Thyroid gland (tissue), 4 donors: ENCODE data around the gene RGSL1. TPM values are rescaled to one million over a fixed set of nuclear protein-coding genes. Genes with fewer than 3 reads are reported as not detected.

Experiments used
- DNase-seq, 2 donors: peaks; one replicate each; pipeline ENCODE4 v3.0.0-alpha.2; 2019
- H3K27ac ChIP-seq, 3 donors: fragments of 200-600 bp; sonication (generic); 1 replicate in 2 of 3; 2 replicates in 1 of 3; pipeline ENCODE4 v1.5.1; 2016 to 2019; ENCODE audit warnings: mild to moderate bottlenecking in 1 of 3, moderate library complexity in 1 of 3
- H3K27me3 ChIP-seq: fragments of 200-600 bp; sonication (generic); one replicate; pipeline ENCODE4 v1.5.1; 2019
- H3K36me3 ChIP-seq, 2 donors: fragments of 200-600 bp; sonication (generic); one replicate each; pipeline ENCODE4 v1.5.1; 2016 to 2019
- H3K4me1 ChIP-seq, 2 donors: fragments of 200-600 bp; sonication (generic); one replicate each; pipeline ENCODE4 v1.5.1; 2017 to 2019
- H3K4me3 ChIP-seq, 3 donors: fragments of 200-600 bp; sonication (generic); replicated peaks in 1 of 3; 1 replicate in 2 of 3; 2 replicates in 1 of 3; pipeline ENCODE4 v1.5.1; 2016; ENCODE audit warnings: mild to moderate bottlenecking in 1 of 3
- H3K9me3 ChIP-seq: fragments of 200-600 bp; sonication (generic); one replicate; pipeline ENCODE4 v1.5.1; 2017
- POLR2A ChIP-seq, 2 donors: fragments of 450-650 bp; IDR thresholded peaks; one replicate each; pipeline ENCODE4 v1.6.1; 2017; ENCODE audit warnings: antibody characterized with exemption in 2 of 2, mild to moderate bottlenecking in 2 of 2, moderate library complexity in 1 of 2
- WGBS, 2 donors: methylation state at CpG; one replicate each; pipeline ENCODE4 v1.1.5; 2017; 5-methylcytosine and 5-hydroxymethylcytosine counted together
- intact Hi-C: fragments of 100-400 bp; cut with DNase I; formaldehyde crosslinking; loops from one replicate; pipeline ENCODE4 v1.15.1; 2023
- total RNA-seq, 4 donors: library from RNA; depleted of rRNA; stranded (reverse); fragments of >200 nt; gene quantifications; one replicate each; pipeline ENCODE4 v1.2.3, GENCODE V29; 2016
- TF ChIP-seq, protein P1 (sequence below), 6 experiments: fragments of 200-600 bp in 3 of 6; fragments of 450-650 bp in 3 of 6; sonication (generic) in 3 of 6; IDR thresholded peaks; one replicate each; pipeline ENCODE4 v1.5.1; 2016 to 2019; ENCODE audit warnings: antibody characterized with exemption in 6 of 6, mild to moderate bottlenecking in 2 of 6, inconsistent platforms in 1 of 6, moderate library complexity in 1 of 6

Gene RGSL1
- total RNA-seq, 4 donors from 2014 or later: 0.27 TPM; not detected in 3

DNA sequence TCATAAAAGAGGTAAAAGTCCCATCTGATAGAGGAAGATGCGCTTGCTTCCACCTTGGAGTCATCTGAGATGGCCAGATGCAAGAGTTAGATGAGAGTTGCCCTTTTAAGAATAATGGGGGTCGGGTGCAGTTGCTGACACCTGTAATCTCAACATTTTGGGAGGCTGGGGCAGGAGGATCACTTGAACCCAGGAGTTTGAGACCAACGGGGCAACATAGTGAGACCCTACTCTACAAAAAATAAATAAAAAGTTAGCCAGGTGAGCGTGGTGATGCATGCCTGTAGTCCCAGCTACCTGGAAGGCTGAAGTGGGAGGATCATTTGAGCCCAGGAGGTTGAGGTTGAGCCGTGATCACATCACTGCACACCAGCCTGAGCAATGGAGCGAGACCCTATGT lies 36.0 kb upstream of the RGSL1 start:
- H3K36me3 ChIP-seq: no peaks in the 10 kb centered on the region
- no peaks in the 10 kb centered on the region for H3K27me3 ChIP-seq
- 81 to 83% methylated on average over 6 of the region's 6 CpGs for WGBS, 2 donors
- no peak for DNase-seq
- intact Hi-C loops: no loop called here
- no peak overlapping the region for H3K4me3 ChIP-seq
- no peak overlapping the region for H3K27ac ChIP-seq
- H3K4me1 ChIP-seq: no peaks in the 10 kb centered on the region
- no peak for TF ChIP-seq POLR2A (IDR thresholded peaks at IDR 0.05)
- TF ChIP-seq, protein P1, sequence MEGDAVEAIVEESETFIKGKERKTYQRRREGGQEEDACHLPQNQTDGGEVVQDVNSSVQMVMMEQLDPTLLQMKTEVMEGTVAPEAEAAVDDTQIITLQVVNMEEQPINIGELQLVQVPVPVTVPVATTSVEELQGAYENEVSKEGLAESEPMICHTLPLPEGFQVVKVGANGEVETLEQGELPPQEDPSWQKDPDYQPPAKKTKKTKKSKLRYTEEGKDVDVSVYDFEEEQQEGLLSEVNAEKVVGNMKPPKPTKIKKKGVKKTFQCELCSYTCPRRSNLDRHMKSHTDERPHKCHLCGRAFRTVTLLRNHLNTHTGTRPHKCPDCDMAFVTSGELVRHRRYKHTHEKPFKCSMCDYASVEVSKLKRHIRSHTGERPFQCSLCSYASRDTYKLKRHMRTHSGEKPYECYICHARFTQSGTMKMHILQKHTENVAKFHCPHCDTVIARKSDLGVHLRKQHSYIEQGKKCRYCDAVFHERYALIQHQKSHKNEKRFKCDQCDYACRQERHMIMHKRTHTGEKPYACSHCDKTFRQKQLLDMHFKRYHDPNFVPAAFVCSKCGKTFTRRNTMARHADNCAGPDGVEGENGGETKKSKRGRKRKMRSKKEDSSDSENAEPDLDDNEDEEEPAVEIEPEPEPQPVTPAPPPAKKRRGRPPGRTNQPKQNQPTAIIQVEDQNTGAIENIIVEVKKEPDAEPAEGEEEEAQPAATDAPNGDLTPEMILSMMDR (IDR thresholded peaks at IDR 0.05): no peak
- H3K9me3 ChIP-seq: no peaks in the 10 kb centered on the region

DNA sequence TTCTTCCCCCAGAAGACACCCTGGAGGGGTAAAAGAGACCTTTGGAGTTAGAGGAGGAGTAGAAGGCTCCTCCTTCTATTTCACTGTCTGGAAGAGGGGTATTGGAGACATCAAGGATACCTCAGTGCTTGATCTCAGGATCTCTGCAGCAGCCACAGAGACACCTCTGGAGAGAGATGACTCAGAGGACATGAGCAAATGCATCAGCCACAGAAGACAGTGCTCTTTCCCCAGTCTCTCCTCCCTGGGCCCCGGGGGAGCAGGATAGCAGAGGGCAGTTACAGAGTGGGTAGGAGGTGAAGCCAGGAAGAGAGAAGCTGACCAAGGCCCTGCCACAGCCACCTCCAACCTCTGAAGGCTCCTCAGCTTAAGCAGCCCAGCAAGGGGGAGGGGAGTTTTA lies 34.2 kb upstream of the RGSL1 start:
- TF ChIP-seq POLR2A (IDR thresholded peaks at IDR 0.05): no peak
- TF ChIP-seq, protein P1 (IDR thresholded peaks at IDR 0.05): no peak
- 82% methylated on average over 1 of the region's 1 CpG; no CpG with 5 or more reads in 1 of the 2 donors for WGBS, 2 donors
- Histone ChIP-seq H3K9me3 (no peaks in the 10 kb centered on the region), H3K36me3 (no peaks in the 10 kb centered on the region), H3K4me3 (no peak overlapping the region), H3K4me1 (no peaks in the 10 kb centered on the region), H3K27me3 (no peaks in the 10 kb centered on the region), H3K27ac (no peak overlapping the region)
- intact Hi-C loops: no loop called here
- no peak for DNase-seq

DNA sequence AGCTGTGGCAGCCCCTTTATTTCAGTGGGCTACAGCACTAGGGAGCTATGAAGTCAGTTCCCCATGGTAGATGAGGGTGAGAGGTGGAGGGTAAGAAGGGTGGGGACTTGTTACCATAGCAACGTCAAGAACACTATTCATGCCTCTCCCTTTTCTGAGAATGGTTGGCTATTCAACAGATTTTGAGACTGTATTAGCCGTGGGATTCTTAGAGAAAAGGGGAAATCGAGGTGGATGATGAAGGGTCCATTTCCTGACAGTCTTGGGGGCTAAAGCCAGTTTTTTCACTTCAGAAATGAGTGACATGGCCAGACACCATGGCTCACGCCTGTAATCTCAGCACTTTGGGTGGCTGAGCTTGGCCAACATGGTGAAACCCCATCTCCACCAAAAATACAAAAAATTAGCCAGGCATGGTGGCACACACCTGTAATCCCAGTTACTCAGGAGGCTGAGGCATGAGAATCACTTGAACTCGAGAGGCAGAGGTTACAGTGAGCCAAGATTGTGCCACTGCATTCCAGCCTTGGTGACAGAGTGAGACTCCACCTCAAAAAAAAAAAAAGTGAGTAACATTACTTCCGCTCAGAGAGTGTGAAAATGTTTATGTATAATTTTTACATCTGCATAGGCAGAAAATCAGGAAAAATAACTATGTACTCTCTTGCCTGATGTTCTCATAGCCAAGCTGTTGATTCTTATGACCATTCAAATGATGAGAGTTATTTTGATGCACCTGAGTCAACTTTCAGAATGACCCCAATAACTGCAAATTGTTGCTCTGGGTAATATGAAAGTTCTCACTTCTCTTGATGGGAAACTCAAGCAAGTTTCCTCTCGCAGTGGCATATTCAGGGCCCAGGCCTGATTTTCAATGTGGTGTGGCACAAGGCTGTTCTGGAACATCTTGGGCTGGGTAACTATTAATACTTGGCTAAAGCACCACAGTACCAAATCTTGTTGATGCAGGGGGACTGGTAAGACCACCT lies 23.2 kb upstream of the RGSL1 start:
- 87 to 90% methylated on average over 7 of the region's 7 CpGs for WGBS, 2 donors
- Histone ChIP-seq H3K4me1 (no peaks in the 10 kb centered on the region), H3K27ac (no peak overlapping the region), H3K9me3 (no peaks in the 10 kb centered on the region), H3K4me3 (no peak overlapping the region), H3K36me3 (no peaks in the 10 kb centered on the region), H3K27me3 (no peaks in the 10 kb centered on the region)
- intact Hi-C loops: loop anchor here (10.0 kb wide), 1 partner anchor 952 kb away; no protein-coding TSS in a partner anchor
- no peak for DNase-seq
- no peak for TF ChIP-seq POLR2A (IDR thresholded peaks at IDR 0.05)
- TF ChIP-seq, protein P1 (IDR thresholded peaks at IDR 0.05): no peak

DNA sequence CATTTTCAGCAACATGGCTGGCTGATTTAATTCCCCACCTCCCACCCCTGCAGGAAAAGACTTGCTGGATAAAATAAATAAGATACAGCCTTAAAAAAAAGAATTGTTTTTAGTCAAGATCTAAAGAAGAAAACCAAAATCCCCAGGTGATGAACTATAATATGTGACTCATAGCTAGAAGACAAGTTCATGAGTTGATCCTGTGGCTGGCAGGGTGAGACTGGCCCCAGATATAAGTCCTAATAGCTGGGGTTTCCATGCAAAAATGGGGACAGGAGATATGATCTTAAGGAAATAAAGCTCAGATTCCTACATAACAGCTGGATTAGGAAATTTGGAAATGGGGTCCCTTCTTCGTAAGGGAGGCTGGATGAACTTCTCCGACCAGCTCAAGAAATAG lies 21.9 kb upstream of the RGSL1 start:
- Histone ChIP-seq H3K4me3 (no peak overlapping the region), H3K36me3 (no peaks in the 10 kb centered on the region), H3K4me1 (no peaks in the 10 kb centered on the region), H3K9me3 (no peaks in the 10 kb centered on the region), H3K27ac (no peak overlapping the region), H3K27me3 (no peaks in the 10 kb centered on the region)
- intact Hi-C loops: loop anchor here (10.0 kb wide), 1 partner anchor 953 kb away; no protein-coding TSS in a partner anchor
- DNase-seq: no peak
- TF ChIP-seq, protein P1 (IDR thresholded peaks at IDR 0.05): no peak
- TF ChIP-seq POLR2A (IDR thresholded peaks at IDR 0.05): no peak
- 43 to 51% methylated on average over 2 of the region's 2 CpGs for WGBS, 2 donors
